ENCODE data around the gene AQP11.

Gene AQP11

GRCh38 chr11:77592727-77593126 lies 3.0 kb downstream of the AQP11 start:
- Histone ChIP-seq H3K36me3 (replicated peaks in 1 of 2; ENCODE audit: control insufficient read depth in 2 of 2, insufficient read depth in 2 of 2, low read length in 2 of 2) (peaks cover 0 to 7% of the 10 kb centered on the region in 2 donors), H3K23ac (ENCODE audit: low read depth, low read length, poor library complexity) (no peak overlapping the region), H2AK5ac (ENCODE audit: low read depth, low read length) (no peak overlapping the region), H3K79me1 (ENCODE audit: low read depth, low read length) (peaks cover 2% of the 10 kb centered on the region), H3K4ac (ENCODE audit: low read length) (no peak overlapping the region), H3K4me3 (ENCODE audit: low read length in 2 of 2) (no peak overlapping the region), H2BK120ac (ENCODE audit: low read depth, low read length) (no peak overlapping the region), H3K4me1 (ENCODE audit: control insufficient read depth in 2 of 2, insufficient read depth in 1 of 2, low read depth in 1 of 2, low read length in 2 of 2) (peaks cover 2 to 8% of the 10 kb centered on the region in 2 donors), H2BK12ac (ENCODE audit: low read length) (no peak overlapping the region), H3K9ac (ENCODE audit: low read depth, low read length, poor library complexity) (no peak overlapping the region), H2BK15ac (ENCODE audit: low read length) (no peak overlapping the region), H3K14ac (ENCODE audit: low read length) (no peak overlapping the region), H2AFZ (ENCODE audit: low read length) (no peak overlapping the region), H3K27me3 (ENCODE audit: control insufficient read depth in 3 of 3, insufficient read depth in 3 of 3, low read depth in 1 of 3, low read length in 3 of 3) (peaks cover 0 to 2% (median 0%) of the 10 kb centered on the region in 3 experiments), H4K91ac (ENCODE audit: low read depth, low read length, poor library complexity) (no peak overlapping the region), H3K18ac (ENCODE audit: low read length) (no peak overlapping the region), H2BK5ac (ENCODE audit: low read length) (no peak overlapping the region), H4K8ac (ENCODE audit: low read depth, low read length) (no peak overlapping the region), H3K4me2 (ENCODE audit: insufficient read depth, low read length, poor library complexity, severe bottlenecking) (no peak overlapping the region), H3K27ac (replicated peaks; ENCODE audit: low read length) (no peak overlapping the region), H3K9me3 (replicated peaks in 1 of 2; ENCODE audit: control insufficient read depth in 2 of 2, insufficient read depth in 1 of 2, low read depth in 1 of 2, low read length in 2 of 2) (peaks cover 0 to 13% of the 10 kb centered on the region in 2 donors)
- DNase-seq (ENCODE audit: low spot score): no peak
- no CpG with 5 or more reads among the region's 2 CpGs for WGBS, 2 donors (ENCODE audit: extremely low coverage in 2 of 2, insufficient read length in 2 of 2, insufficient replicate concordance in 1 of 2)

DNA sequence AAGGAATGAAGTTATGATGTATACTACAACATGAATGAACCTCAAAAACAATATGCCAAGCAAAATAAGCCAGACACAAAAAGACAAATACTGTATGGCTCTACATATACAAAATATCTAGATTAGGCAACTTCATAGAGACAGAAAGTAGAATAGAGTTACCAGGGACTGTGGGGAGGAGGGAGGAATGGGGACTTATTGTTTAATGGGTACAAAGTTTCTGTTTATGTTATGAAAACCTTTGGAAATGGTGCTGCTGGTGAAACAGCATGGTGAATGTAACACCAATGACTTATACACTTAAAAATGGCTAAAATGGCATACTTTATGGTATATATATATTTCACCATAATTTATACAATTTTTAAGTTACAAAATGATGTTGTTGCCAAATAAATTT lies 4.1 kb downstream of the AQP11 start:
- H2BK120ac ChIP-seq (ENCODE audit: low read depth, low read length): no peak overlapping the region
- peaks cover 0 to 7% of the 10 kb centered on the region in 2 donors for H3K36me3 ChIP-seq (replicated peaks in 1 of 2; ENCODE audit: control insufficient read depth in 2 of 2, insufficient read depth in 2 of 2, low read length in 2 of 2)
- no peak overlapping the region for H2AFZ ChIP-seq (ENCODE audit: low read length)
- H3K9ac ChIP-seq (ENCODE audit: low read depth, low read length, poor library complexity): no peak overlapping the region
- no peak overlapping the region for H2BK15ac ChIP-seq (ENCODE audit: low read length)
- H2AK5ac ChIP-seq (ENCODE audit: low read depth, low read length): no peak overlapping the region
- H3K79me1 ChIP-seq (ENCODE audit: low read depth, low read length): no peaks in the 10 kb centered on the region
- no peak overlapping the region for H2BK12ac ChIP-seq (ENCODE audit: low read length)
- no peak overlapping the region for H3K14ac ChIP-seq (ENCODE audit: low read length)
- H3K27ac ChIP-seq (replicated peaks; ENCODE audit: low read length): no peak overlapping the region
- no peaks in the 10 kb centered on the region for H3K27me3 ChIP-seq (ENCODE audit: control insufficient read depth in 3 of 3, insufficient read depth in 3 of 3, low read depth in 1 of 3, low read length in 3 of 3)
- no peak overlapping the region for H4K91ac ChIP-seq (ENCODE audit: low read depth, low read length, poor library complexity)
- no peak for DNase-seq (ENCODE audit: low spot score)
- H3K4me2 ChIP-seq (ENCODE audit: insufficient read depth, low read length, poor library complexity, severe bottlenecking): no peak overlapping the region
- no peak overlapping the region for H3K18ac ChIP-seq (ENCODE audit: low read length)
- peaks cover 0 to 7% of the 10 kb centered on the region in 2 donors for H3K9me3 ChIP-seq (replicated peaks in 1 of 2; ENCODE audit: control insufficient read depth in 2 of 2, insufficient read depth in 1 of 2, low read depth in 1 of 2, low read length in 2 of 2)
- no peak overlapping the region for H3K4me3 ChIP-seq (ENCODE audit: low read length in 2 of 2)
- peaks cover 2 to 5% of the 10 kb centered on the region in 2 donors for H3K4me1 ChIP-seq (ENCODE audit: control insufficient read depth in 2 of 2, insufficient read depth in 1 of 2, low read depth in 1 of 2, low read length in 2 of 2)
- no peak overlapping the region for H3K23ac ChIP-seq (ENCODE audit: low read depth, low read length, poor library complexity)
- no peak overlapping the region for H2BK5ac ChIP-seq (ENCODE audit: low read length)
- no peak overlapping the region for H4K8ac ChIP-seq (ENCODE audit: low read depth, low read length)
- H3K4ac ChIP-seq (ENCODE audit: low read length): no peak overlapping the region

- Histone ChIP-seq H3K4ac (ENCODE audit: low read length) (no peak overlapping the region), H3K27me3 (ENCODE audit: control insufficient read depth in 3 of 3, insufficient read depth in 3 of 3, low read depth in 1 of 3, low read length in 3 of 3) (no peaks in the 10 kb centered on the region), H3K27ac (replicated peaks; ENCODE audit: low read length) (no peak overlapping the region), H2BK120ac (ENCODE audit: low read depth, low read length) (no peak overlapping the region), H3K9ac (ENCODE audit: low read depth, low read length, poor library complexity) (no peak overlapping the region), H4K8ac (ENCODE audit: low read depth, low read length) (no peak overlapping the region), H2BK12ac (ENCODE audit: low read length) (no peak overlapping the region), H3K9me3 (replicated peaks in 1 of 2; ENCODE audit: control insufficient read depth in 2 of 2, insufficient read depth in 1 of 2, low read depth in 1 of 2, low read length in 2 of 2) (no peaks in the 10 kb centered on the region), H2BK5ac (ENCODE audit: low read length) (no peak overlapping the region), H3K14ac (ENCODE audit: low read length) (no peak overlapping the region), H3K79me1 (ENCODE audit: low read depth, low read length) (no peaks in the 10 kb centered on the region), H2AFZ (ENCODE audit: low read length) (no peak overlapping the region), H3K4me3 (ENCODE audit: low read length in 2 of 2) (no peak overlapping the region), H2BK15ac (ENCODE audit: low read length) (no peak overlapping the region), H4K91ac (ENCODE audit: low read depth, low read length, poor library complexity) (no peak overlapping the region), H3K36me3 (replicated peaks in 1 of 2; ENCODE audit: control insufficient read depth in 2 of 2, insufficient read depth in 2 of 2, low read length in 2 of 2) (no peaks in the 10 kb centered on the region), H3K4me1 (ENCODE audit: control insufficient read depth in 2 of 2, insufficient read depth in 1 of 2, low read depth in 1 of 2, low read length in 2 of 2) (no peaks in the 10 kb centered on the region), H3K23ac (ENCODE audit: low read depth, low read length, poor library complexity) (no peak overlapping the region), H3K4me2 (ENCODE audit: insufficient read depth, low read length, poor library complexity, severe bottlenecking) (no peak overlapping the region), H2AK5ac (ENCODE audit: low read depth, low read length) (no peak overlapping the region), H3K18ac (ENCODE audit: low read length) (no peak overlapping the region)
- no CpG with 5 or more reads among the region's 2 CpGs for WGBS, 2 donors (ENCODE audit: extremely low coverage in 2 of 2, insufficient read length in 2 of 2, insufficient replicate concordance in 1 of 2)
- no peak for DNase-seq (ENCODE audit: low spot score)
Observed at GRCh38 chr11:77596626-77597025, 6.9 kb downstream of the AQP11 start.

DNA sequence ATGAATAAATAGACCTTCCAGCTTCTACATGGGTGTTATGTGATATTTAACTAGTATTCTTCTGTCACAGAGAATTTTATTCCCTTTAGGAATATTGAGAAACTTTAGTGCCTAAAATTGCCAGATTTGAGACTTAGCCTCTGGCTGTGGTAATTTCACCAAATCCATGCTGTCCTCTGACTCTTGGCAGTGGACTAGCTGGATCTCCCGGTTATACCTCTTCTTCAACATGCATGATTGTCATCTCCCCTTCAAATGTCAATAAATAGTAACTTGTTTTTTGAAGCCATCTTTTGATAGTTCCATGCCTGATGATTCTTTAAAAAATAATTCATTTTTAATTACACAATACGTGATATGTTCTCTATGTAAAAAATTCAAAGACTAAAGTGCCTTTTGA lies 8.4 kb downstream of the AQP11 start:
- Histone ChIP-seq H3K4me1 (ENCODE audit: control insufficient read depth in 2 of 2, insufficient read depth in 1 of 2, low read depth in 1 of 2, low read length in 2 of 2) (peaks cover 0 to 8% of the 10 kb centered on the region in 2 donors), H2BK120ac (ENCODE audit: low read depth, low read length) (no peak overlapping the region), H3K14ac (ENCODE audit: low read length) (no peak overlapping the region), H3K36me3 (replicated peaks in 1 of 2; ENCODE audit: control insufficient read depth in 2 of 2, insufficient read depth in 2 of 2, low read length in 2 of 2) (no peaks in the 10 kb centered on the region), H3K79me1 (ENCODE audit: low read depth, low read length) (no peaks in the 10 kb centered on the region), H4K91ac (ENCODE audit: low read depth, low read length, poor library complexity) (no peak overlapping the region), H3K4ac (ENCODE audit: low read length) (no peak overlapping the region), H4K8ac (ENCODE audit: low read depth, low read length) (no peak overlapping the region), H3K4me3 (ENCODE audit: low read length in 2 of 2) (no peak overlapping the region), H2BK15ac (ENCODE audit: low read length) (no peak overlapping the region), H3K27me3 (ENCODE audit: control insufficient read depth in 3 of 3, insufficient read depth in 3 of 3, low read depth in 1 of 3, low read length in 3 of 3) (no peaks in the 10 kb centered on the region), H2AK5ac (ENCODE audit: low read depth, low read length) (no peak overlapping the region), H3K9ac (ENCODE audit: low read depth, low read length, poor library complexity) (no peak overlapping the region), H2AFZ (ENCODE audit: low read length) (no peak overlapping the region), H3K27ac (replicated peaks; ENCODE audit: low read length) (no peak overlapping the region), H3K4me2 (ENCODE audit: insufficient read depth, low read length, poor library complexity, severe bottlenecking) (no peak overlapping the region), H3K23ac (ENCODE audit: low read depth, low read length, poor library complexity) (no peak overlapping the region), H2BK12ac (ENCODE audit: low read length) (no peak overlapping the region), H3K18ac (ENCODE audit: low read length) (no peak overlapping the region), H2BK5ac (ENCODE audit: low read length) (no peak overlapping the region), H3K9me3 (replicated peaks in 1 of 2; ENCODE audit: control insufficient read depth in 2 of 2, insufficient read depth in 1 of 2, low read depth in 1 of 2, low read length in 2 of 2) (no peaks in the 10 kb centered on the region)
- DNase-seq (ENCODE audit: low spot score): no peak
- no CpG with 5 or more reads among the region's 2 CpGs for WGBS, 2 donors (ENCODE audit: extremely low coverage in 2 of 2, insufficient read length in 2 of 2, insufficient replicate concordance in 1 of 2)
